Left lung (tissue), 10 donors: ENCODE data around the gene XCL1. TPM values are rescaled to one million over a fixed set of nuclear protein-coding genes. Genes with fewer than 3 reads are reported as not detected.
A peak's percentile ranks its signal among the peaks of the same experiment; 100 is the strongest.
"Not testable (repeated sequence)": the region's sequence is repeated elsewhere in the genome, so short reads cannot be mapped to it uniquely, and the experiment has no call there.

Experiments
- ATAC-seq: fragments of 200-7000 bp; cut with Tn5 transposase; one replicate; pipeline ENCODE4 v1.9.1; 2020; ENCODE audit warnings: moderate library complexity
- DNase-seq, 4 donors: peaks; one replicate each; pipeline ENCODE4 v3.0.0-alpha.2; 2013 to 2020
- H3K27ac ChIP-seq, 2 donors: fragments of 200-600 bp; sonication (generic) in 1 of 2; one replicate each; pipeline versions ENCODE4 v1.5.0 to v1.8.0; 2020 to 2021
- H3K27me3 ChIP-seq, 2 donors: fragments of 200-600 bp; sonication (generic) in 1 of 2; one replicate each; pipeline versions ENCODE4 v1.5.0 to v1.8.0; 2020 to 2021
- H3K36me3 ChIP-seq, 2 donors: fragments of 200-600 bp; sonication (generic) in 1 of 2; one replicate each; pipeline versions ENCODE4 v1.5.0 to v1.8.0; 2020 to 2021
- H3K4me1 ChIP-seq, 2 donors: fragments of 200-600 bp; one replicate each; pipeline ENCODE4 v1.8.0; 2021
- H3K4me3 ChIP-seq, 2 donors: fragments of 200-600 bp; sonication (generic) in 1 of 2; one replicate each; pipeline versions ENCODE4 v1.5.0 to v1.8.0; 2020 to 2021; ENCODE audit warnings: mild to moderate bottlenecking in 1 of 2
- H3K9me3 ChIP-seq, 2 donors: fragments of 200-600 bp; sonication (generic) in 1 of 2; one replicate each; pipeline versions ENCODE4 v1.5.0 to v1.8.0; 2020 to 2021
- CTCF ChIP-seq, 2 donors: fragments of 200-600 bp; sonication (generic) in 1 of 2; IDR thresholded peaks; one replicate each; pipeline versions ENCODE4 v1.5.0 to v1.8.0; 2021; ENCODE audit warnings: antibody characterized with exemption in 2 of 2
- intact Hi-C, 2 donors: fragments of 100-400 bp; cut with DNase I; formaldehyde crosslinking; loops; one replicate each; pipeline versions ENCODE4 v1.11.2 to v1.14.2; 2022
- polyA plus RNA-seq, 6 donors: library from polyadenylated mRNA; unstranded; fragments of 120-200 nt; gene quantifications; one replicate each; pipeline ENCODE4 v1.2.1, GENCODE V29; 2013; ENCODE audit not compliant: insufficient read length in 6 of 6
- total RNA-seq, 2 donors: library from RNA; stranded (reverse); fragmentation: NEBNext Ultra II Directional; extraction: Animal tissue kit (Norgen Biotek cat#: 25700); gene quantifications; one replicate each; pipeline ENCODE4 v1.2.1, GENCODE V29; 2021
- donor health status: DM: no; HTN: yes; CAD: no.
- donor health status: DM: no; HTN: no; CAD: no.

The XCL1 gene
- total and polyA plus RNA-seq, 8 donors, result 0.20 to 0.73 (median 0.36) TPM; not detected in 1

DNA sequence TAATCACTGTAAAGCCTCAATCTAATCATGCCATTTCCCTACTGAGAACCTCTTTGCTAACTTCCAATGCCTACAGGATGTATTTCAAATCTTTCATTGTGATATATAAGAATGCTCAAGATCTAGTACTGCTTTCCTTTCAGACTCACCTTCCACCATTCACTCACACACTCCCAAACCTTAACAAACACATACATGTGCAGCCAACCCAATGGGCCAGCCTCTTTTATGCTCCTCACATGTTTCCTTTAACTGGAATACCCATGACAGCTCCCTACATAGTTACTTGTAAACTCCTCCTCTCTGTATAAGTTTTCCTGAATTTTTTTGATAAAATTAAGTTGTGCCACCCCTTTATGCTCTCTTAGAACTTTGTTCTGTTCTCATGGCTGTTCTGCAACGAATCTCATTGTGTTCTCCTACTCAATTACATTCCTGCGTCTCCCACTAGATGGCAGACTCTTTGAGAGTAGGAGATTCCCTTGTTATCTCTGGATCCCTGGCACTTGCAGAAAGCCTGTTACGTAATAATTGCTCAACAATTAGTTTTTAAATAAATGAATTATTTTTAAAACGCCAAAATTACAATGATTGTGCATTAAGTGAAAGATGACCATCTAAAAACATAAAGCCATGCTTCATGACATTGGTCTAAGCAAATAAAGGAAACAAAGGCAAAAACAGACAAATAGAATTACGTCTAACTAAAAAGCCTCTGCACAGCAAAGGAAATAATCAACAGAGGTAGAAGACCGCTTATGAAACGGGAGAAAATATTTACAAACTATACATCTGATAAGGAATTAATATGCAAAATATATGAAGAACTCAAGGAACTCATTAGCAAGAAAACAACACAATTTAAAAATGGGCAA is 30.5 kb upstream of the XCL1 start:
- H3K36me3 ChIP-seq, H3K27me3 ChIP-seq, H3K4me1 ChIP-seq, intact Hi-C loops, DNase-seq, H3K27ac ChIP-seq, H3K9me3 ChIP-seq, H3K4me3 ChIP-seq: not testable (repeated sequence)
- ATAC-seq, result peak; percentile 88
- TF ChIP-seq CTCF (IDR thresholded peaks at IDR 0.05), result peak; percentile 15 to 47

DNA sequence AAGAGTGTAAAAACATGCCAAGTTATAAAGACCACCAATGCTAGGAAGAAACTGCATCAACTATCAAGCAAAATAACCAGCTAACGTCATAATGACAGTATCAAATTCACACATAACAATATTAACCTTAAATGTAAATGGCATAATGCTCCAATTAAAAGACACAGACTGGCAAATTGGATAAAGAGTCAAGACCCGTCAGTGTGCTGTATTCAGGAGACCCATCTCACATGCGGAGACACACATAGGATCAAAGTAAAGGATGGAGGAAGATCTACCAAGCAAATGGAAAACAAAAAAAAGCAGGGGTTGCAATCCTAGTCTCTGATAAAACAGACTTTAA is 29.9 kb upstream of the XCL1 start:
- H3K4me1 ChIP-seq, H3K27me3 ChIP-seq, intact Hi-C loops, H3K36me3 ChIP-seq, ATAC-seq, H3K27ac ChIP-seq, H3K9me3 ChIP-seq, DNase-seq, H3K4me3 ChIP-seq: not testable (repeated sequence)

DNA sequence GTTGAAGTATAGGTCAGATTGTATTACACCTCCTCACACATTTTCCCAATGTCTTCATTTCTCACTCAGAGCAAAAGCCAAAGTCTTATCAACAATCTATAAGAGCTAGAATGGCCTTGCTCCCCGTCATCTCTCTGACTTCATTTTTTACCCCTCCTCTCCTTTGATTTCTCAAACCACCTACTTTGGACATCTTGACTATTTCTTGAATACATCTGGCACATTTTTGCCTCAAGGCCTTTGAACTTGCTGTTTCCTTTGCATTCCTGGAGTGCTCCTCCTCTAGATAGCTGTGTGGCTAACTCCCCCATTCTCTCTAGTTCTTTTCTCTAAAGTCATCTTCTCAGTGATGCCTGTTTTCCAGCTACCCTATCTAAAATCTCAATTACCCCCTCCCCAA is 25.4 kb upstream of the XCL1 start:
- DNase-seq (no peak), ATAC-seq (no peak)
- intact Hi-C loops, result no loop called here
- H3K4me1 ChIP-seq, result no peaks in the 10 kb centered on the region
- H3K36me3 ChIP-seq, result no peaks in the 10 kb centered on the region
- no peaks in the 10 kb centered on the region for H3K9me3 ChIP-seq
- no peaks in the 10 kb centered on the region for H3K27me3 ChIP-seq
- no peak for TF ChIP-seq CTCF (IDR thresholded peaks at IDR 0.05)
- H3K4me3 ChIP-seq, result no peak overlapping the region
- no peak overlapping the region for H3K27ac ChIP-seq

DNA sequence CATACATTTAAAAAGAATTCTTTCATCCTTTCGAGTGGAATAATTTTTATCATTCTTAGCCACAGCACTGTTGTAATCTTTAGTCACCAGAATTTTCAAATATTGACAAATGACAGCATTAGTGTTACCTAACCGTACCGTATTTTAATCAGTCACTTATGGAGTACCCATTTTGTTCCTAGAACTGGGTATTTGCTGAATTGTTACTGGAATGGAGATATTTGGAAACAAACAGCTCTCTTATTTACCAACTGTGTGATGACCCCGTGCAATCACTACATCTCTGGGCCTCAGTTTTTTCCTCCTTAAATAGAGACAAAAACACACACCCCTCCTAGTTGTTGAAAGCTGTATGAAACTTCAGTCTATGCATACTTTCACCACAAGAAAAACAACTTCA is 24.7 kb upstream of the XCL1 start:
- Histone ChIP-seq H3K4me3 (no peak overlapping the region), H3K9me3 (no peaks in the 10 kb centered on the region), H3K36me3 (no peaks in the 10 kb centered on the region), H3K27me3 (no peaks in the 10 kb centered on the region), H3K27ac (no peak overlapping the region), H3K4me1 (no peaks in the 10 kb centered on the region)
- no peak for TF ChIP-seq CTCF (IDR thresholded peaks at IDR 0.05)
- ATAC-seq, result no peak
- no peak for DNase-seq
- intact Hi-C loops, result no loop called here

GRCh38 chr1:168552961-168553360 is 23.4 kb upstream of the XCL1 start:
- Histone ChIP-seq H3K4me3 (no peak overlapping the region), H3K27ac (no peak overlapping the region), H3K27me3 (no peaks in the 10 kb centered on the region), H3K4me1 (no peaks in the 10 kb centered on the region), H3K36me3 (no peaks in the 10 kb centered on the region), H3K9me3 (no peaks in the 10 kb centered on the region)
- no peak for DNase-seq
- ATAC-seq, result no peak
- intact Hi-C loops, result no loop called here
- no peak for TF ChIP-seq CTCF (IDR thresholded peaks at IDR 0.05)
